Activated effector memory CD4-positive, alpha-beta T cell treated with anti-CD3 and anti-CD28 coated beads, Interleukin-2, amount 50 U/mL, for 16 hours (primary cell): ENCODE measurements around the gene KRAS.

Source experiments
- DNase-seq: peaks from one replicate; pipeline ENCODE4 v3.0.0-alpha.2; 2020

KRAS gene

GRCh38 chr12:25194214-25194613, 56.5 kb downstream of the KRAS start:
- DNase-seq, result no peak

GRCh38 chr12:25190793-25191192, 59.9 kb downstream of the KRAS start:
- DNase-seq, result no peak

DNA sequence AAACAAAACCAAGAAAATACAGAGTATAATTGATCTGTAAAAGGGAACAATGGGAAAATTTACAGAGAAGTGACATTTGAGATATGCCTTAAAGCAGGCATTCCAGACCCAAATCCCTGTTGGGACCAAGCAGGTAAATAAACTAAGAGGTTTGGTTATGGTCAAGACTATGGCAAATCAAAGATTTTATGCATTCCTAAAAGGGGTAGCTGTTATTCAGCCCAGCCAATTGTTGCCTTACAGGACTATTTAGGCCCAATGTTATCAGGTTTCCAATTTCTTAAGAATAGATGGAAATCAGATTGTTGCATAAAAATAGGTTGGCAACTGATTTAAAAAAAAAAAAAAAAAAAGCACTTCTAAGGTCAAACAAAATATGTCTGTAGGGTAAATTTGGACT, 61.1 kb downstream of the KRAS start:
- DNase-seq, result no peak

GRCh38 chr12:25187781-25188180, 62.9 kb downstream of the KRAS start:
- no peak for DNase-seq

GRCh38 chr12:25186788-25187402, 63.8 kb downstream of the KRAS start:
- DNase-seq, result no peak

- no peak for DNase-seq
These were observed 64.5 kb downstream of the KRAS start for GRCh38 chr12:25186038-25186787.

DNA sequence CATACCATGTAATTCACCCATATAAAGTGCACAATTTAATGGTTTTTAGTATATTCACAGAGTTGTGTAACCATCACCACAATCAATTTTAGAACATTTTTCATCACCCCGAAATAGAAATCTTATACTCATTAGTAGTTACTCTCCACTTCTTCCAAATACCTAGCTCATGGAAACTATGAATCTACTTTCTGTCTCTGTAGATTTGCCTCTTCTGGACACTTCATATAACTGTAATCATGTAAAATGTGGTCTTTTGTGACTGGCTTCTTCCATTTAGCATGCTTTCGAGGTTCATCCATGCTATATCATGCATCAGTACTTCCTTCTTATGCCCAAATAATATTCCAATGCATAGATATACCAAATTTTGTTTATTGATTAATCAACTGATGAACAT, 66.6 kb downstream of the KRAS start:
- no peak for DNase-seq

GRCh38 chr12:25182765-25183164, 68.0 kb downstream of the KRAS start:
- no peak for DNase-seq

DNA sequence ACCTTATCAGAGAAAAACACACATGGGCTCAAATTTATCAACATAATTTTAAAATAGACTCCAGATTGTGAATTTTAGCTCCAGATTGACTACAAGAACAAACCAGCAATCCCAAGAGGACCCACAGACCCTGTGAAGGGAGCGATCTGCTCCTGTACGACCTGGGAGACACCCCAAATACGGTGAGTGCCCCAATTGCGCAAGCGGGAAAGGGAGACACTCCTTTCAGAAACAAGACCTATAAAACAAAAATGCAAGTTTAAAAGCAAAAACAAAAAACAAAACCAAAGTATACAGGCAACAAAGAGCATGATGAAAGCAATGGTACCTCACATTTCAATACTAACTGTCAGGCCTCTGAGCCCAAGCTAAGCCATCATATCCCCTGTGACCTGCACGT, 87.9 kb downstream of the KRAS start:
- DNase-seq, result no peak

- no peak for DNase-seq
These were observed 94.7 kb downstream of the KRAS start for GRCh38 chr12:25156061-25156460.

- DNase-seq, result no peak
These were observed 95.6 kb downstream of the KRAS start for GRCh38 chr12:25155022-25155576.
